Measurements from ENCODE around the gene SLC11A2. TPM values are rescaled to one million over a fixed set of nuclear protein-coding genes. Genes with fewer than 3 reads are reported as not detected.

The SLC11A2 gene
- polyA plus RNA-seq, 1 donor (not counting 4 experiments of a cell fraction or from before 2014, with no cell fraction given): 38.9 TPM

DNA sequence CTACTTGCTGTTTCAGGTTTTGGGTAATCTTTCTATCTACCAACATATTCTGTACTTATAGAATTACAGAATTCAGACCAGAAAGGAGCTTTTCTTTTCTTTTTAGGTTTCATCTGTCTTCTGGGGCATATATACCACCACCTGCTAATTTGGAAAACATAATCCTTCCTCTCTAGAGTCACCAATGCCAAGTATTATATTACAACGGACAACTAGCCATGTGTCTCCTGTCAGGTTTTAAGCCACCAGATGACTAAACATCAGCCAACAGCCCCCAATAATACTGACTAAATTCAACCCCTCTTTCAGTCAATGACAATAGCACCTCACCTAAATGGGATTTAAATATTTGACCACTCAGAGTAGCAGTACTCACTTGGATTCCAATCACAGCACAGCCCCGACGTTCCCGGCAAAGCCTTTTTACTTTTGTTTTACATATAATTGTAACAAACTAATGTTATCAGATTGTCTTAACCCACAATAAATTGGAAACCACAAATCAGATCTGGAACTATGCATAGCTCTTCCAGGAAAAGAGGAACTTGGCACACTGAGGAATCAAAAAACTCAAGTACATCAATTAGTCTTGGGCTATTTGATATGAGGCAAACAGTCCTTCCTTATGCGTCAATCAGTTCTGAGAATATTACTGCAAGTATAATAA is 13.5 kb downstream of the SLC11A2 start:
- Histone ChIP-seq H3K9me3 (ENCODE audit: control insufficient read depth, low read depth, low read length) (no peaks in the 10 kb centered on the region), H2AFZ (ENCODE audit: control insufficient read depth, low read length) (no peak overlapping the region), H4K20me1 (ENCODE audit: control insufficient read depth, extremely low read depth, insufficient read depth, low read length) (no peaks in the 10 kb centered on the region), H3K79me2 (ENCODE audit: control insufficient read depth, insufficient read depth, low read length) (peaks cover 22% of the 10 kb centered on the region), H3K27me3 (ENCODE audit: control insufficient read depth, extremely low read depth, insufficient read depth, low read length) (no peaks in the 10 kb centered on the region), H3K27ac (ENCODE audit: control insufficient read depth, insufficient read depth, low read length) (no peak overlapping the region), H3K4me3 (ENCODE audit: control insufficient read depth in 2 of 3, extremely low read depth in 1 of 3, insufficient read depth in 2 of 3, low read depth in 1 of 3, low read length in 3 of 3) (peak overlapping the region in 1 of 3 experiments; percentile 7), H3K36me3 (ENCODE audit: control insufficient read depth in 2 of 2, extremely low read depth in 1 of 2, insufficient read depth in 2 of 2, low read length in 2 of 2) (peaks cover 0 to 2% of the 10 kb centered on the region in 2 experiments), H3K9ac (ENCODE audit: control insufficient read depth, extremely low read depth, insufficient read depth, low read length) (no peak overlapping the region), H3K9me1 (ENCODE audit: control insufficient read depth, extremely low read depth, insufficient read depth, low read length) (no peaks in the 10 kb centered on the region), H3K4me1 (ENCODE audit: control insufficient read depth, extremely low read depth, insufficient read depth, low read length) (peaks cover 15% of the 10 kb centered on the region), H3K4me2 (ENCODE audit: control insufficient read depth, extremely low read depth, insufficient read depth, low read depth, low read length) (peak overlapping the region; percentile 72)
- DNase-seq (ENCODE audit: low read depth, low spot score): no peak
- dilution Hi-C loops (cut with MboI; ENCODE audit: extremely low pct_ligation_motif_present, low sequenced_read_pairs): no loop called here
- TF ChIP-seq, protein P1, sequence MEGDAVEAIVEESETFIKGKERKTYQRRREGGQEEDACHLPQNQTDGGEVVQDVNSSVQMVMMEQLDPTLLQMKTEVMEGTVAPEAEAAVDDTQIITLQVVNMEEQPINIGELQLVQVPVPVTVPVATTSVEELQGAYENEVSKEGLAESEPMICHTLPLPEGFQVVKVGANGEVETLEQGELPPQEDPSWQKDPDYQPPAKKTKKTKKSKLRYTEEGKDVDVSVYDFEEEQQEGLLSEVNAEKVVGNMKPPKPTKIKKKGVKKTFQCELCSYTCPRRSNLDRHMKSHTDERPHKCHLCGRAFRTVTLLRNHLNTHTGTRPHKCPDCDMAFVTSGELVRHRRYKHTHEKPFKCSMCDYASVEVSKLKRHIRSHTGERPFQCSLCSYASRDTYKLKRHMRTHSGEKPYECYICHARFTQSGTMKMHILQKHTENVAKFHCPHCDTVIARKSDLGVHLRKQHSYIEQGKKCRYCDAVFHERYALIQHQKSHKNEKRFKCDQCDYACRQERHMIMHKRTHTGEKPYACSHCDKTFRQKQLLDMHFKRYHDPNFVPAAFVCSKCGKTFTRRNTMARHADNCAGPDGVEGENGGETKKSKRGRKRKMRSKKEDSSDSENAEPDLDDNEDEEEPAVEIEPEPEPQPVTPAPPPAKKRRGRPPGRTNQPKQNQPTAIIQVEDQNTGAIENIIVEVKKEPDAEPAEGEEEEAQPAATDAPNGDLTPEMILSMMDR (optimal IDR thresholded peaks at IDR 0.05 in 1 of 3, IDR thresholded peaks at IDR 0.05 in 1 of 3, conservative IDR thresholded peaks at IDR 0.05 in 1 of 3; ENCODE audit: extremely low read depth in 1 of 3, insufficient read depth in 2 of 3, low read length in 3 of 3): no peak
- TF ChIP-seq EZH2 (IDR thresholded peaks at IDR 0.05; ENCODE audit: low read length): no peak
- peak; percentile 9 for FAIRE-seq

DNA sequence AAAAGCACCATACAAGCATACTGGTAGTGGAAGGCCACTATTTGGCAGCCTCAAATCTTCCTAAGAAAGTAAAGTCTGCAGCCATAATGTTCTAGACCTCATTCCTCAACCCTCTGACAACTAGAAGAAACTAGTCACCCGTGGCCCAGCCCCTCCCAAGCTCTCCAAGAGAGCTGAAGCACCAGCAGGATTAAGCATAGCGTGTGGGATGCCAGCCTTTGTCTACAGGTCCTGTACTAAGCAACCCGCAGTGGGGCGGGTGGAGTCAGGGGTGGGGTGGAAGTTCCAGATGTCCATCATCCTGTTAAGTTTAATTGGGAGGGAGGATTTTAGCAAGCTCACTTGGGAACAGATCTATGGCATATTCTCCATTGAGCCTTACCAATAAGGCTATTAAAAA is 14.2 kb downstream of the SLC11A2 start:
- Histone ChIP-seq H3K79me2 (ENCODE audit: control insufficient read depth, insufficient read depth, low read length) (peaks cover 15% of the 10 kb centered on the region), H3K4me3 (ENCODE audit: control insufficient read depth in 2 of 3, extremely low read depth in 1 of 3, insufficient read depth in 2 of 3, low read depth in 1 of 3, low read length in 3 of 3) (no peak overlapping the region), H3K9ac (ENCODE audit: control insufficient read depth, extremely low read depth, insufficient read depth, low read length) (no peak overlapping the region), H3K9me1 (ENCODE audit: control insufficient read depth, extremely low read depth, insufficient read depth, low read length) (no peaks in the 10 kb centered on the region), H3K4me1 (ENCODE audit: control insufficient read depth, extremely low read depth, insufficient read depth, low read length) (peaks cover 15% of the 10 kb centered on the region), H3K36me3 (ENCODE audit: control insufficient read depth in 2 of 2, extremely low read depth in 1 of 2, insufficient read depth in 2 of 2, low read length in 2 of 2) (peaks cover 0 to 2% of the 10 kb centered on the region in 2 experiments), H3K4me2 (ENCODE audit: control insufficient read depth, extremely low read depth, insufficient read depth, low read depth, low read length) (no peak overlapping the region), H3K27me3 (ENCODE audit: control insufficient read depth, extremely low read depth, insufficient read depth, low read length) (no peaks in the 10 kb centered on the region), H3K9me3 (ENCODE audit: control insufficient read depth, low read depth, low read length) (no peaks in the 10 kb centered on the region), H4K20me1 (ENCODE audit: control insufficient read depth, extremely low read depth, insufficient read depth, low read length) (no peaks in the 10 kb centered on the region), H3K27ac (ENCODE audit: control insufficient read depth, insufficient read depth, low read length) (no peak overlapping the region), H2AFZ (ENCODE audit: control insufficient read depth, low read length) (no peak overlapping the region)
- dilution Hi-C loops (cut with MboI; ENCODE audit: extremely low pct_ligation_motif_present, low sequenced_read_pairs): no loop called here
- no peak for DNase-seq (ENCODE audit: low read depth, low spot score)
- no peak for TF ChIP-seq EZH2 (IDR thresholded peaks at IDR 0.05; ENCODE audit: low read length)
- TF ChIP-seq, protein P1 (optimal IDR thresholded peaks at IDR 0.05 in 1 of 3, IDR thresholded peaks at IDR 0.05 in 1 of 3, conservative IDR thresholded peaks at IDR 0.05 in 1 of 3; ENCODE audit: extremely low read depth in 1 of 3, insufficient read depth in 2 of 3, low read length in 3 of 3): no peak
- FAIRE-seq: no peak
